K562 (cell line): ENCODE measurements around the gene TRIM33. TPM values are rescaled to one million over a fixed set of nuclear protein-coding genes. Genes with fewer than 3 reads are reported as not detected.

Experiments
- ATF7 ChIP-seq: fragments of 450-650 bp; IDR thresholded peaks from 2 replicates; pipeline ENCODE4 v1.7.1; 2014; ENCODE audit warnings: mild to moderate bottlenecking, moderate library complexity
- BRCA1 ChIP-seq, 2 experiments: fragments of 450-650 bp in 1 of 2; sonication (generic) in 1 of 2; formaldehyde crosslinking in 1 of 2; IDR thresholded peaks; 2 replicates each; pipeline versions ENCODE4 v1.5.0 to v1.6.1; 2017 to 2020; ENCODE audit warnings: mild to moderate bottlenecking in 1 of 2, missing genetic modification reagents in 1 of 2
- CC2D1A ChIP-seq: fragments of 450-650 bp; IDR thresholded peaks from 2 replicates; pipeline ENCODE4 v1.6.1; 2017; ENCODE audit warnings: mild to moderate bottlenecking
- CTBP1 ChIP-seq: fragments of 450-650 bp; IDR thresholded peaks from 2 replicates; pipeline ENCODE4 v1.6.1; 2016; ENCODE audit warnings: borderline replicate concordance
- E2F3 ChIP-seq: fragments of 250-450 bp; sonication (Bioruptor Pico); IDR thresholded peaks from 2 replicates; pipeline ENCODE4 v1.4.0; 2020; ENCODE audit warnings: mild to moderate bottlenecking
- EGR1 ChIP-seq: fragments of 450-650 bp; conservative IDR thresholded peaks from 2 replicates; pipeline ENCODE4 v1.6.1; 2017; ENCODE audit warnings: mild to moderate bottlenecking
- JUND ChIP-seq, 2 experiments: IDR thresholded peaks; 2 replicates in 1 of 2; 3 replicates in 1 of 2; pipeline ENCODE4 v1.6.1; 2011; ENCODE audit warnings: borderline replicate concordance in 2 of 2, low read depth in 2 of 2, low read length in 2 of 2, improper control_type of control experiment in 1 of 2, missing biosample characterization in 1 of 2, missing genetic modification characterization in 1 of 2, missing genetic modification reagents in 1 of 2
- KLF16 ChIP-seq: IDR thresholded peaks from 2 replicates; pipeline ENCODE4 v1.6.1; 2016; ENCODE audit warnings: antibody characterized with exemption
- MTA2 ChIP-seq: fragments of 450-650 bp; IDR thresholded peaks from 2 replicates; pipeline ENCODE4 v1.6.1; 2016; ENCODE audit warnings: low read depth
- NCOR1 ChIP-seq: fragments of 450-650 bp; IDR thresholded peaks from 2 replicates; pipeline ENCODE4 v1.6.1; 2016; ENCODE audit warnings: mild to moderate bottlenecking, moderate library complexity
- NFRKB ChIP-seq: fragments of 450-650 bp; IDR thresholded peaks from 2 replicates; pipeline ENCODE4 v1.6.1; 2016; ENCODE audit warnings: low read depth
- SMARCA4 ChIP-seq: fragments of 450-650 bp; IDR thresholded peaks from 2 replicates; pipeline ENCODE4 v1.6.1; 2016
- STAT5A ChIP-seq: IDR thresholded peaks from 2 replicates; pipeline ENCODE4 v1.6.1; 2012; ENCODE audit warnings: low read length, inconsistent platforms, borderline replicate concordance
- TAL1 ChIP-seq: fragments of 450-650 bp; IDR thresholded peaks from 2 replicates; pipeline ENCODE4 v1.6.1; 2016; ENCODE audit warnings: mild to moderate bottlenecking
- UBTF ChIP-seq, 2 experiments: IDR thresholded peaks; 2 replicates each; pipeline ENCODE4 v1.6.1; 2012; ENCODE audit warnings: improper control_type of control experiment in 2 of 2, low read depth in 2 of 2, low read length in 2 of 2, borderline replicate concordance in 1 of 2
- polyA plus RNA-seq, 8 experiments: library from polyadenylated mRNA; depleted of rRNA in 4 of 8; stranded (reverse) in 5 of 8; unstranded in 3 of 8; fragments of >200 nt; fragmentation: Nextera tagmentation in 2 of 8; fragmentation: Illumina TruSeq in 1 of 8; extraction: Ambion mirVana in 2 of 8; extraction: Trizol in 1 of 8; gene quantifications; 2 replicates each; pipeline versions ENCODE4 v1.2.1 to v1.2.3, GENCODE V29; 2011 to 2014; ENCODE audit warnings: inconsistent platforms in 1 of 8, missing spikeins in 1 of 8
- total RNA-seq, 7 experiments: library from RNA; depleted of rRNA in 6 of 7; stranded (reverse); fragments of >200 nt in 6 of 7; fragmentation: Illumina TruSeq in 2 of 7; extraction: Trizol in 2 of 7; gene quantifications; 2 replicates each; pipeline versions ENCODE4 v1.2.1 to v1.2.3, GENCODE V29; 2011 to 2021; ENCODE audit warnings: low replicate concordance in 1 of 7
- TF ChIP-seq, protein P1 (sequence below): sonication (generic); formaldehyde crosslinking; IDR thresholded peaks from 2 replicates; pipeline ENCODE4 v1.8.1; 2023; ENCODE audit warnings: mild to moderate bottlenecking, missing genetic modification reagents

TRIM33 gene
- total and polyA plus RNA-seq, 9 of the 15 experiments (the other 6 are each of a cell fraction or from before 2014, with no cell fraction given), result 9.3 to 58.4 (median 40.2) TPM

DNA sequence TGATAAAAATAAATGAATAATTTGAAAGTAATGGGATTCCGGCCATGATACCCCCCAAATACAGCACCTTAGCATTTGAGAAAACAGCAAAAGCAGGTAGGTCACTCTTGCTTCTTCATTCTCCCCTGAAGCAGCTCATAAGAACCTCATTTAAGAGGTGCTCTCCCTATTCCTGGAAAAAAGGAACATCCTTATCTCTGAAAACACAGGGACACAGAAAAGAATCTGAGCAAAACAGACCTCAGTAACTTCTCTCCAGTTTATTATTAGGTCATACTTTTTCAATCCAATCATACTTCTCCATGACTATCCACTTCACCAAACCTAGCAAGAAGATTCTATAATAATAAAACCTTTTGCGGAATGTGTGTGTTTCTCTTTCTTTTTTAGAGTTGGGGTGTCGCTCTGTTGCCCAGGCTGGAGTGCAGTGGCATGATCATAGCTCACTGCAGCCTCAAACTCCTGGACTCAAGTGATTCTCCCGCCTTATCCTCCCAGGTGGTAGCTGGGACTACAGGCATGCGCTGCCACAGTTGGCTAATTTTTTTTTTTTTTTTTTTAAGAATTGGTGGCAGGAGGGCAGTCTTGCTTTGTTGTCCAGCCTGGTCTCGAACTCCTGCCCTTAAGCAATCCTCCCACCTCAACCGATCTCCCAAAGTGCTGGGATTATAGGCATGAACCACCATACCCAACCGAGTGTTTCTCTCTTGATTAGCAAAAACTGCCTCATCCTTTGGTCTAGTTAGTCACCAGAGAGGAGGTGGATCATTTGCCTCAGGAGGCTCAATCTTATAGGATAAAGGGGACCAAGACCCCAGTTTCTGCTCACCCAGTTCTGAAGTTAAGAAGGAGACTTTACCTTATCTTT lies 10.6 kb upstream of the TRIM33 start (continued):
- TF ChIP-seq CC2D1A (peak; percentile 87; the same call in 1 of the 2 replicates), KLF16 (no peak), BRCA1 (IDR thresholded peaks at IDR 0.05) (no peak), BRCA1 (CRISPR knock-in tag; IDR thresholded peaks at IDR 0.05) (no peak), TAL1 (peak; percentile 64), SMARCA4 (0 out of 2 replicates have a peak, but pooled peaks have one; percentile 22), ATF7 (peak; percentile 68), NFRKB (no peak), EGR1 (peak; percentile 26), JUND (IDR thresholded peaks at IDR 0.05; ENCODE audit: borderline replicate concordance, low read depth, low read length) (no peak), JUND (tag; IDR thresholded peaks at IDR 0.05; ENCODE audit: borderline replicate concordance, low read depth, low read length) (peak; percentile 40; the same call in 2 of the 3 replicates), E2F3 (CRISPR knock-in tag) (no peak), MTA2 (peak; percentile 41; the same call in 1 of the 2 replicates), UBTF (IDR thresholded peaks at IDR 0.05; ENCODE audit: borderline replicate concordance in 1 of 2, low read depth in 2 of 2, low read length in 2 of 2) (0 out of 4 replicates have a peak, but pooled peaks of 1 of the 2 experiments have one; percentile 22), NCOR1 (0 out of 2 replicates have a peak, but pooled peaks have one; percentile 20), CTBP1 (peak; percentile 48; the same call in 1 of the 2 replicates), STAT5A (0 out of 2 replicates have a peak, but pooled peaks have one; percentile 17)
- TF ChIP-seq, protein P1, sequence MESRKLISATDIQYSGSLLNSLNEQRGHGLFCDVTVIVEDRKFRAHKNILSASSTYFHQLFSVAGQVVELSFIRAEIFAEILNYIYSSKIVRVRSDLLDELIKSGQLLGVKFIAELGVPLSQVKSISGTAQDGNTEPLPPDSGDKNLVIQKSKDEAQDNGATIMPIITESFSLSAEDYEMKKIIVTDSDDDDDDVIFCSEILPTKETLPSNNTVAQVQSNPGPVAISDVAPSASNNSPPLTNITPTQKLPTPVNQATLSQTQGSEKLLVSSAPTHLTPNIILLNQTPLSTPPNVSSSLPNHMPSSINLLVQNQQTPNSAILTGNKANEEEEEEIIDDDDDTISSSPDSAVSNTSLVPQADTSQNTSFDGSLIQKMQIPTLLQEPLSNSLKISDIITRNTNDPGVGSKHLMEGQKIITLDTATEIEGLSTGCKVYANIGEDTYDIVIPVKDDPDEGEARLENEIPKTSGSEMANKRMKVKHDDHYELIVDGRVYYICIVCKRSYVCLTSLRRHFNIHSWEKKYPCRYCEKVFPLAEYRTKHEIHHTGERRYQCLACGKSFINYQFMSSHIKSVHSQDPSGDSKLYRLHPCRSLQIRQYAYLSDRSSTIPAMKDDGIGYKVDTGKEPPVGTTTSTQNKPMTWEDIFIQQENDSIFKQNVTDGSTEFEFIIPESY, result 0 out of 2 replicates have a peak, but pooled peaks have one; percentile 33
